ENCODE results near the gene SUGP2.

DNA sequence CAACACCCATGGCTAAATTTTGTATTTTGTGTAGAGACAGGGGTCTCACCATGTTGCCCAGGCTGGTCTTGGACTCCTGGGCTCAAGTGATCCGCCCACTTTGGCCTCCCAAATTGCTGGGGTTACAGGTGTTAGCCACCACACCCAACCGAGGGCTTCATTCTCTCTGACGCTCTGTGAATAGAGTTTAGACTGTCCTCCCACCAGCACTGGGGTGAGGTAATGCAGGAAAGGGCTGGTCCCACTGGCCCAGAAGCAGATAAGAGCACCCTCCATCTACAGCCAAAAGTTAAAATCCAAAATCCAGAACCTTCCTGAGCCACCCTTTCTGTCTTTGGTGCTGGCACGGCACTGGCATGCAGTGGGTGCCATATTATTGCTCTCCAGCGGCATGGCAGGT, 60.5 kb downstream of the SUGP2 start:
- TF ChIP-seq, protein P1, sequence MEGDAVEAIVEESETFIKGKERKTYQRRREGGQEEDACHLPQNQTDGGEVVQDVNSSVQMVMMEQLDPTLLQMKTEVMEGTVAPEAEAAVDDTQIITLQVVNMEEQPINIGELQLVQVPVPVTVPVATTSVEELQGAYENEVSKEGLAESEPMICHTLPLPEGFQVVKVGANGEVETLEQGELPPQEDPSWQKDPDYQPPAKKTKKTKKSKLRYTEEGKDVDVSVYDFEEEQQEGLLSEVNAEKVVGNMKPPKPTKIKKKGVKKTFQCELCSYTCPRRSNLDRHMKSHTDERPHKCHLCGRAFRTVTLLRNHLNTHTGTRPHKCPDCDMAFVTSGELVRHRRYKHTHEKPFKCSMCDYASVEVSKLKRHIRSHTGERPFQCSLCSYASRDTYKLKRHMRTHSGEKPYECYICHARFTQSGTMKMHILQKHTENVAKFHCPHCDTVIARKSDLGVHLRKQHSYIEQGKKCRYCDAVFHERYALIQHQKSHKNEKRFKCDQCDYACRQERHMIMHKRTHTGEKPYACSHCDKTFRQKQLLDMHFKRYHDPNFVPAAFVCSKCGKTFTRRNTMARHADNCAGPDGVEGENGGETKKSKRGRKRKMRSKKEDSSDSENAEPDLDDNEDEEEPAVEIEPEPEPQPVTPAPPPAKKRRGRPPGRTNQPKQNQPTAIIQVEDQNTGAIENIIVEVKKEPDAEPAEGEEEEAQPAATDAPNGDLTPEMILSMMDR (IDR thresholded peaks at IDR 0.05) = no peak
- TF ChIP-seq POLR2A (IDR thresholded peaks at IDR 0.05) = no peak
- TF ChIP-seq EP300 (IDR thresholded peaks at IDR 0.05) = no peak
